Endothelial cell (in vitro differentiated cells): ENCODE results near the gene RUNX2. TPM values are rescaled to one million over a fixed set of nuclear protein-coding genes. Genes with fewer than 3 reads are reported as not detected.

ENCODE experiments used
- DNase-seq: peaks from one replicate; pipeline ENCODE4 v3.0.0; 2021; ENCODE audit warnings: low spot score
- H3K27ac Mint-ChIP-seq: one replicate; pipeline ENCODE4 v1.8.0; 2021; ENCODE audit warnings: mixed read lengths, inconsistent platforms; ENCODE audit not compliant: unreplicated experiment
- H3K27me3 Mint-ChIP-seq: one replicate; pipeline ENCODE4 v1.8.0; 2021; ENCODE audit warnings: mild to moderate bottlenecking, moderate library complexity, mixed read lengths, inconsistent platforms; ENCODE audit not compliant: unreplicated experiment
- H3K36me3 Mint-ChIP-seq: one replicate; pipeline ENCODE4 v1.8.0; 2021; ENCODE audit warnings: mild to moderate bottlenecking, low read depth, mixed read lengths, inconsistent platforms; ENCODE audit not compliant: unreplicated experiment
- H3K4me1 Mint-ChIP-seq: one replicate; pipeline ENCODE4 v1.8.0; 2021; ENCODE audit warnings: mild to moderate bottlenecking, mixed read lengths, inconsistent platforms; ENCODE audit not compliant: unreplicated experiment
- H3K4me3 Mint-ChIP-seq: one replicate; pipeline ENCODE4 v1.8.0; 2021; ENCODE audit warnings: mild to moderate bottlenecking, mixed read lengths, inconsistent platforms; ENCODE audit not compliant: unreplicated experiment
- H3K9me3 Mint-ChIP-seq: one replicate; pipeline ENCODE4 v1.8.0; 2021; ENCODE audit warnings: mixed read lengths, inconsistent platforms; ENCODE audit not compliant: unreplicated experiment
- CTCF ChIP-seq: fragments of 200-600 bp; sonication (generic); IDR thresholded peaks from one replicate; pipeline ENCODE4 v1.5.0; 2021; ENCODE audit warnings: antibody characterized with exemption; ENCODE audit not compliant: unreplicated experiment
- total RNA-seq: library from RNA; stranded (reverse); fragmentation: NEBNext Ultra II Directional; extraction: Animal tissue kit (Norgen Biotek cat#: 25700); gene quantifications from one replicate; pipeline ENCODE4 v1.2.1, GENCODE V29; 2021; ENCODE audit not compliant: unreplicated experiment

RUNX2 gene
- total RNA-seq, 1 donor from 2014 or later, result 1.8 TPM

- Mint-ChIP-seq H3K36me3 (no peaks in the 10 kb centered on the region), H3K9me3 (no peaks in the 10 kb centered on the region), H3K4me1 (peaks cover 51% of the 10 kb centered on the region), H3K4me3 (no peak overlapping the region), H3K27ac (no peak overlapping the region), H3K27me3 (peaks cover 3% of the 10 kb centered on the region)
- TF ChIP-seq CTCF, result peak; percentile 65
- no peak for DNase-seq
Observed at GRCh38 chr6:45500924-45501816, 173.0 kb downstream of the RUNX2 start.

- DNase-seq, result no peak
- no peaks in the 10 kb centered on the region for H3K9me3 Mint-ChIP-seq
- peaks cover 42% of the 10 kb centered on the region for H3K4me1 Mint-ChIP-seq
- H3K4me3 Mint-ChIP-seq, result no peak overlapping the region
- H3K27ac Mint-ChIP-seq, result no peak overlapping the region
- H3K27me3 Mint-ChIP-seq, result peaks cover 3% of the 10 kb centered on the region
- H3K36me3 Mint-ChIP-seq, result no peaks in the 10 kb centered on the region
- TF ChIP-seq CTCF, result no peak
Observed at GRCh38 chr6:45502456-45502855, 174.3 kb downstream of the RUNX2 start.

GRCh38 chr6:45504947-45505346 is 176.8 kb downstream of the RUNX2 start:
- Mint-ChIP-seq H3K27ac (peak overlapping the region; percentile 96), H3K36me3 (no peaks in the 10 kb centered on the region), H3K4me3 (no peak overlapping the region), H3K27me3 (no peaks in the 10 kb centered on the region), H3K9me3 (no peaks in the 10 kb centered on the region), H3K4me1 (peaks cover 34% of the 10 kb centered on the region)
- peak; percentile 30 for DNase-seq
- no peak for TF ChIP-seq CTCF

- H3K4me3 Mint-ChIP-seq, result no peak overlapping the region
- no peaks in the 10 kb centered on the region for H3K9me3 Mint-ChIP-seq
- TF ChIP-seq CTCF, result no peak
- H3K4me1 Mint-ChIP-seq, result peaks cover 32% of the 10 kb centered on the region
- no peak for DNase-seq
- no peaks in the 10 kb centered on the region for H3K27me3 Mint-ChIP-seq
- no peaks in the 10 kb centered on the region for H3K36me3 Mint-ChIP-seq
- peak overlapping the region; percentile 96 for H3K27ac Mint-ChIP-seq
Observed at GRCh38 chr6:45505470-45505869, 177.3 kb downstream of the RUNX2 start.

- Mint-ChIP-seq H3K4me1 (peaks cover 34% of the 10 kb centered on the region), H3K27me3 (no peaks in the 10 kb centered on the region), H3K36me3 (no peaks in the 10 kb centered on the region), H3K27ac (no peak overlapping the region), H3K9me3 (no peaks in the 10 kb centered on the region), H3K4me3 (no peak overlapping the region)
- DNase-seq, result no peak
- no peak for TF ChIP-seq CTCF
Observed at GRCh38 chr6:45507186-45507585, 179.1 kb downstream of the RUNX2 start.
